ENCODE results near the gene MMP24. TPM values are rescaled to one million over a fixed set of nuclear protein-coding genes. Genes with fewer than 3 reads are reported as not detected.

MMP24 gene
- total and polyA plus RNA-seq, 2 of the 13 experiments (the other 11 are each of a cell fraction or from before 2014, with no cell fraction given) = 0.29 to 0.35 TPM

DNA sequence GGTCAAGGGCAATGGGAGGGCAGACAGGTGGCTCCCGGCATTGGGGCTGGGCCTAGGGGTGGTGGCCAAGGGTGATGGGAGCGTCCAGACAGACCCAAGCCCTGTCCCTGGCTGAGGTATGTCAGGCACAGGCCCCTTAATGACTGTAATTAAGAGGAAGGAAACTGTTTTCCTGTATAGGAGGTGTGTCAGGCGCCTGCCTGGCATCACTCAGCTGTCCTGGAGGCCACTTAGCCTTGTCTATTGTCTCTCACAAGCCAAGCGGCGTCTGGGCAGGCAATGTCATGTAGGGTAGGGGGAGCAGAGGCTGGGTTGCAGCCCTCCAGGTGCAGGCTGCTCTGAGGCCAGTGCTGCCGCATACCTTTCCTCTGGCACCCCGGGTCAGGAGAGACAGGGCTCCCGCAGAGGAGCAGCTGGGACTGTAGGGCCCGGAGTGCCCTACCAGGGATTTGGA, 69.6 kb downstream of the MMP24 start (continued):
- 0 out of 2 replicates have a peak, but pooled peaks have one; percentile 19 for TF ChIP-seq ZNF768 (CRISPR knock-in tag; IDR thresholded peaks at IDR 0.05)
- TF ChIP-seq ZNF749 (CRISPR knock-in tag; IDR thresholded peaks at IDR 0.05; ENCODE audit: borderline replicate concordance) = no peak
- TF ChIP-seq SMAD3 (CRISPR knock-in tag; IDR thresholded peaks at IDR 0.05) = no peak
- TF ChIP-seq FOXA1 (IDR thresholded peaks at IDR 0.05) = no peak
- no peak for TF ChIP-seq FOXA1 (CRISPR knock-in tag; IDR thresholded peaks at IDR 0.05)
- TF ChIP-seq, protein P1, sequence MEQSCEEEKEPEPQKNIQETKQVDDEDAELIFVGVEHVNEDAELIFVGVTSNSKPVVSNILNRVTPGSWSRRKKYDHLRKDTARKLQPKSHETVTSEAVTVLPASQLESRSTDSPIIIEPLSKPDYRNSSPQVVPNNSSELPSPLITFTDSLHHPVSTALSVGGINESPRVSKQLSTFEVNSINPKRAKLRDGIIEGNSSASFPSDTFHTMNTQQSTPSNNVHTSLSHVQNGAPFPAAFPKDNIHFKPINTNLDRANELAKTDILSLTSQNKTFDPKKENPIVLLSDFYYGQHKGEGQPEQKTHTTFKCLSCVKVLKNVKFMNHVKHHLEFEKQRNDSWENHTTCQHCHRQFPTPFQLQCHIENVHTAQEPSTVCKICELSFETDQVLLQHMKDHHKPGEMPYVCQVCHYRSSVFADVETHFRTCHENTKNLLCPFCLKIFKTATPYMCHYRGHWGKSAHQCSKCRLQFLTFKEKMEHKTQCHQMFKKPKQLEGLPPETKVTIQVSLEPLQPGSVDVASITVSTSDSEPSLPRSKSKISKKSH (CRISPR knock-in tag; IDR thresholded peaks at IDR 0.05; ENCODE audit: borderline replicate concordance) = peak; percentile 54; the same call in 1 of the 2 replicates

DNA sequence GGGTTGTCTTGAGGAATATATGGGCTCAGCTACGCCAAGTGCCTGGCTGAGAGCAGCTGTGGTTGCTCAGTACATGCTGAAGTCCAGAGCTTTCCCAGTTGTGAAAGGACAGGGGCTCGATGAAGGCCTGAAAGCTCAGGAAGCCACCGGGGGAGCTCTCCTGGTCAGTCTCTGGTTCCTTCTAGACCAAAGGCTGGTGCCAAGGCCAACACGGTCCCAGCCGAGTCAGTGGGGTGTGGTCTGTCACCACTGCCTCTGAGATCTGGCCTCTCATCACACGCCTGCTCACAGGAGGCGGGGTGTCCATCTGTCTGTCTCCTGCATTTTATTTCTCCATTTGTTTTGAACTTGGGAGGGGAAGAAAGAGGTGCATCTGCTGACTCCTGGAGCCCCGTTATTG, 70.7 kb downstream of the MMP24 start:
- Histone ChIP-seq H3K4me1 (ENCODE audit: insufficient read depth, low read length) (peaks cover 45% of the 10 kb centered on the region), H4K20me1 (ENCODE audit: insufficient read depth, low read length) (no peaks in the 10 kb centered on the region), H3K36me3 (replicated peaks in 1 of 2; ENCODE audit: control insufficient read depth in 1 of 2, insufficient read depth in 2 of 2, low read length in 2 of 2) (no peaks in the 10 kb centered on the region), H3K27ac (ENCODE audit: extremely low read length, insufficient read depth, low read length) (no peak overlapping the region), H2AFZ (ENCODE audit: low read length) (no peak overlapping the region), H3K4me2 (ENCODE audit: low read depth, low read length) (peak overlapping the region; percentile 30), H3K27me3 (ENCODE audit: control insufficient read depth in 1 of 2, insufficient read depth in 2 of 2, low read length in 2 of 2) (peaks cover 5 to 39% of the 10 kb centered on the region in 2 experiments), H3K9ac (ENCODE audit: insufficient read depth, low read depth, low read length) (no peak overlapping the region), H3K79me2 (ENCODE audit: insufficient read depth, low read length) (no peaks in the 10 kb centered on the region), H3K4me3 (replicated peaks in 1 of 3; ENCODE audit: insufficient read depth in 1 of 3, low read depth in 2 of 3, low read length in 3 of 3) (0 out of 6 replicates have a peak overlapping the region, but pooled peaks of 1 of the 3 experiments have one; percentile 8), H3K9me3 (ENCODE audit: low read length) (no peaks in the 10 kb centered on the region)
- ATAC-seq (peak; percentile 68), FAIRE-seq (peak; percentile 15), DNase-seq (ENCODE audit: low spot score) (no peak)
- WGBS (ENCODE audit: low lambda C conversion rate) = 27% methylated on average over 5 of the region's 8 CpGs
- intact Hi-C loops (cut with micrococcal nuclease; ENCODE audit: unreplicated experiment) = no loop called here
- BruUV-seq (replicated peaks) = no TSS peak
- CTCF ChIA-PET (ENCODE audit: low intra/inter-chr PET ratio, low total read pairs) = no interaction called here
- in situ Hi-C loops (cut with HindIII; ENCODE audit: extremely low pct_ligation_motif_present, low pct_unique_long_range_greater_than_20kb) = loop anchor here (5.0 kb wide), 1 partner anchor 35 kb away; no protein-coding TSS in a partner anchor
- POLR2A ChIA-PET = interaction anchor here (1.0 to 3.3 kb wide), 4 partner anchors 9 to 158 kb away, joined by 3 to 19 read pairs (median 8); partner anchors contain the start of genes CEP250 and EIF6
- TF ChIP-seq RFXAP (CRISPR knock-in tag; IDR thresholded peaks at IDR 0.05; ENCODE audit: borderline replicate concordance) (no peak), FOSL2 (CRISPR knock-in tag; IDR thresholded peaks at IDR 0.05) (no peak), SRY (CRISPR knock-in tag; IDR thresholded peaks at IDR 0.05) (no peak), ZNF883 (CRISPR knock-in tag; IDR thresholded peaks at IDR 0.05; ENCODE audit: not compliant biosample characterization) (peak; percentile 70), SALL1 (CRISPR knock-in tag; IDR thresholded peaks at IDR 0.05) (0 out of 2 replicates have a peak, but pooled peaks have one; percentile 9), SIX1 (CRISPR knock-in tag; IDR thresholded peaks at IDR 0.05; ENCODE audit: borderline replicate concordance) (no peak), TRIM24 (CRISPR knock-in tag; IDR thresholded peaks at IDR 0.05) (no peak)
- TF ChIP-seq, protein P2, sequence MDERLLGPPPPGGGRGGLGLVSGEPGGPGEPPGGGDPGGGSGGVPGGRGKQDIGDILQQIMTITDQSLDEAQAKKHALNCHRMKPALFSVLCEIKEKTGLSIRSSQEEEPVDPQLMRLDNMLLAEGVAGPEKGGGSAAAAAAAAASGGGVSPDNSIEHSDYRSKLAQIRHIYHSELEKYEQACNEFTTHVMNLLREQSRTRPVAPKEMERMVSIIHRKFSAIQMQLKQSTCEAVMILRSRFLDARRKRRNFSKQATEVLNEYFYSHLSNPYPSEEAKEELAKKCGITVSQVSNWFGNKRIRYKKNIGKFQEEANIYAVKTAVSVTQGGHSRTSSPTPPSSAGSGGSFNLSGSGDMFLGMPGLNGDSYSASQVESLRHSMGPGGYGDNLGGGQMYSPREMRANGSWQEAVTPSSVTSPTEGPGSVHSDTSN (CRISPR knock-in tag; IDR thresholded peaks at IDR 0.05) = no peak
- TF ChIP-seq, protein P3, sequence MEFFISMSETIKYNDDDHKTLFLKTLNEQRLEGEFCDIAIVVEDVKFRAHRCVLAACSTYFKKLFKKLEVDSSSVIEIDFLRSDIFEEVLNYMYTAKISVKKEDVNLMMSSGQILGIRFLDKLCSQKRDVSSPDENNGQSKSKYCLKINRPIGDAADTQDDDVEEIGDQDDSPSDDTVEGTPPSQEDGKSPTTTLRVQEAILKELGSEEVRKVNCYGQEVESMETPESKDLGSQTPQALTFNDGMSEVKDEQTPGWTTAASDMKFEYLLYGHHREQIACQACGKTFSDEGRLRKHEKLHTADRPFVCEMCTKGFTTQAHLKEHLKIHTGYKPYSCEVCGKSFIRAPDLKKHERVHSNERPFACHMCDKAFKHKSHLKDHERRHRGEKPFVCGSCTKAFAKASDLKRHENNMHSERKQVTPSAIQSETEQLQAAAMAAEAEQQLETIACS (CRISPR knock-in tag; IDR thresholded peaks at IDR 0.05) = no peak
- TF ChIP-seq, protein P4, sequence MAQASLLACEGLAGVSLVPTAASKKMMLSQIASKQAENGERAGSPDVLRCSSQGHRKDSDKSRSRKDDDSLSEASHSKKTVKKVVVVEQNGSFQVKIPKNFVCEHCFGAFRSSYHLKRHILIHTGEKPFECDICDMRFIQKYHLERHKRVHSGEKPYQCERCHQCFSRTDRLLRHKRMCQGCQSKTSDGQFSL (CRISPR knock-in tag; IDR thresholded peaks at IDR 0.05) = no peak
- TF ChIP-seq, protein P5, sequence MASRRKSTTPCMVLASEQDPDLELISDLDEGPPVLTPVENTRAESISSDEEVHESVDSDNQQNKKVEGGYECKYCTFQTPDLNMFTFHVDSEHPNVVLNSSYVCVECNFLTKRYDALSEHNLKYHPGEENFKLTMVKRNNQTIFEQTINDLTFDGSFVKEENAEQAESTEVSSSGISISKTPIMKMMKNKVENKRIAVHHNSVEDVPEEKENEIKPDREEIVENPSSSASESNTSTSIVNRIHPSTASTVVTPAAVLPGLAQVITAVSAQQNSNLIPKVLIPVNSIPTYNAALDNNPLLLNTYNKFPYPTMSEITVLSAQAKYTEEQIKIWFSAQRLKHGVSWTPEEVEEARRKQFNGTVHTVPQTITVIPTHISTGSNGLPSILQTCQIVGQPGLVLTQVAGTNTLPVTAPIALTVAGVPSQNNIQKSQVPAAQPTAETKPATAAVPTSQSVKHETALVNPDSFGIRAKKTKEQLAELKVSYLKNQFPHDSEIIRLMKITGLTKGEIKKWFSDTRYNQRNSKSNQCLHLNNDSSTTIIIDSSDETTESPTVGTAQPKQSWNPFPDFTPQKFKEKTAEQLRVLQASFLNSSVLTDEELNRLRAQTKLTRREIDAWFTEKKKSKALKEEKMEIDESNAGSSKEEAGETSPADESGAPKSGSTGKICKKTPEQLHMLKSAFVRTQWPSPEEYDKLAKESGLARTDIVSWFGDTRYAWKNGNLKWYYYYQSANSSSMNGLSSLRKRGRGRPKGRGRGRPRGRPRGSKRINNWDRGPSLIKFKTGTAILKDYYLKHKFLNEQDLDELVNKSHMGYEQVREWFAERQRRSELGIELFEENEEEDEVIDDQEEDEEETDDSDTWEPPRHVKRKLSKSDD (CRISPR knock-in tag; IDR thresholded peaks at IDR 0.05; ENCODE audit: low read depth) = peak; percentile 33; the same call in 1 of the 2 replicates

All from HepG2 (cell line).